Naive thymus-derived CD8-positive, alpha-beta T cell (primary cell): ENCODE results near the gene LAMTOR4. TPM values are rescaled to one million over a fixed set of nuclear protein-coding genes. Genes with fewer than 3 reads are reported as not detected.

Experiments
- ATAC-seq, 2 donors: fragments of 150-1000 bp; cut with Tn5 transposase in 1 of 2; sonication (Bioruptor Pico), chemical (Tn5 transposase) in 1 of 2; 1 replicate in 1 of 2; 2 replicates in 1 of 2; pipeline ENCODE4 v1.10.0; 2021; ENCODE audit warnings: mild to moderate bottlenecking in 2 of 2, moderate library complexity in 2 of 2
- POLR2A ChIA-PET: fragments of 350-600 bp; sonication (Branson Sonifier 250); formaldehyde crosslinking; loops from one replicate; lab custom pipeline; 2021; ENCODE audit warnings: antibody characterized with exemption; lab: Charles Lee
- DNase-seq, 10 donors: peaks; one replicate each; pipeline versions ENCODE4 v3.0.0 to v3.0.0-alpha.2; 2020 to 2022
- H3K27ac Mint-ChIP-seq, 10 donors: one replicate each; pipeline ENCODE4 v1.8.0; 2020 to 2022; ENCODE audit warnings: mild to moderate bottlenecking in 10 of 10, mixed read lengths in 10 of 10, moderate library complexity in 4 of 10, inconsistent platforms in 1 of 10
- H3K27me3 Mint-ChIP-seq, 5 donors: one replicate each; pipeline ENCODE4 v1.8.0; 2021 to 2022; ENCODE audit warnings: mixed read lengths in 5 of 5
- H3K36me3 Mint-ChIP-seq, 3 donors: one replicate each; pipeline ENCODE4 v1.8.0; 2020 to 2022; ENCODE audit warnings: mixed read lengths in 3 of 3, mild to moderate bottlenecking in 2 of 3, inconsistent platforms in 1 of 3
- H3K4me1 Mint-ChIP-seq, 4 donors: one replicate each; pipeline ENCODE4 v1.8.0; 2021 to 2022; ENCODE audit warnings: mixed read lengths in 4 of 4
- H3K4me3 Mint-ChIP-seq, 10 donors: one replicate each; pipeline ENCODE4 v1.8.0; 2020 to 2022; ENCODE audit warnings: mild to moderate bottlenecking in 10 of 10, mixed read lengths in 10 of 10, moderate library complexity in 6 of 10, inconsistent platforms in 1 of 10
- H3K9me3 Mint-ChIP-seq, 9 donors: one replicate each; pipeline ENCODE4 v1.8.0; 2020 to 2022; ENCODE audit warnings: mixed read lengths in 9 of 9, mild to moderate bottlenecking in 3 of 9, inconsistent platforms in 1 of 9, moderate library complexity in 1 of 9
- polyA plus RNA-seq, 3 donors: library from polyadenylated mRNA; unstranded; fragments of 300-500 nt; fragmentation: Illumina TruSeq; gene quantifications; one replicate each; pipeline ENCODE4 v1.2.3, GENCODE V29; 2021
- total RNA-seq, 8 experiments: library from RNA in 2 of 8; stranded (reverse) in 2 of 8; gene quantifications; one replicate each; pipeline ENCODE4 v1.2.3 and lab custom pipeline; 2021 to 2026

Gene LAMTOR4
- total and polyA plus RNA-seq, 5 experiments from 2014 or later: 170 to 435 (median 403) TPM

- DNase-seq (peak in 6 of 10 donors; percentile 32 to 75 (median 56)), ATAC-seq (peak; percentile 50 to 68)
- Mint-ChIP-seq H3K36me3 (no peaks in the 10 kb centered on the region), H3K9me3 (no peaks in the 10 kb centered on the region), H3K27me3 (peaks cover 0 to 22% (median 0%) of the 10 kb centered on the region in 5 donors), H3K4me3 (peak overlapping the region; percentile 82 to 96 (median 89)), H3K27ac (peak overlapping the region; percentile 93 to 97 (median 96)), H3K4me1 (peaks cover 47 to 88% (median 80%) of the 10 kb centered on the region in 4 donors)
- POLR2A ChIA-PET: interaction anchor here (1.0 to 18.7 kb wide), 13 partner anchors 13 to 264 kb away, joined by 3 to 358 read pairs (median 4); partner anchors contain the start of genes AP4M1, GPC2, LAMTOR4 and MBLAC1
Observed at GRCh38 chr7:100166317-100166940, 17.7 kb downstream of the LAMTOR4 start.

- POLR2A ChIA-PET: interaction anchor here (0.8 to 18.7 kb wide), 15 partner anchors 12 to 263 kb away, joined by 3 to 358 read pairs (median 4); partner anchors contain the start of genes AP4M1, GPC2, LAMTOR4 and MBLAC1
- H3K4me1 Mint-ChIP-seq: peaks cover 47 to 94% (median 79%) of the 10 kb centered on the region in 4 donors
- no peak for ATAC-seq
- H3K36me3 Mint-ChIP-seq: no peaks in the 10 kb centered on the region
- H3K27me3 Mint-ChIP-seq: peaks cover 0 to 22% (median 0%) of the 10 kb centered on the region in 5 donors
- no peaks in the 10 kb centered on the region for H3K9me3 Mint-ChIP-seq
- DNase-seq: no peak
- peak overlapping the region; percentile 93 to 97 (median 96) for H3K27ac Mint-ChIP-seq
- peak overlapping the region; percentile 82 to 96 (median 89) for H3K4me3 Mint-ChIP-seq
Observed at GRCh38 chr7:100166970-100167911, 18.5 kb downstream of the LAMTOR4 start.

- DNase-seq (peak in 1 of 10 donors; percentile 32), ATAC-seq (no peak)
- POLR2A ChIA-PET: interaction anchor here (0.6 to 18.7 kb wide), 12 partner anchors 11 to 261 kb away, joined by 3 to 358 read pairs (median 5); partner anchors contain the start of genes CNPY4, GPC2, LAMTOR4 and MBLAC1
- Mint-ChIP-seq H3K4me1 (peaks cover 45 to 87% (median 75%) of the 10 kb centered on the region in 4 donors), H3K36me3 (no peaks in the 10 kb centered on the region), H3K9me3 (no peaks in the 10 kb centered on the region), H3K27me3 (peaks cover 0 to 22% (median 0%) of the 10 kb centered on the region in 5 donors), H3K4me3 (peak overlapping the region; percentile 82 to 96 (median 89)), H3K27ac (peak overlapping the region; percentile 93 to 97 (median 96))
Observed at GRCh38 chr7:100167912-100168323, 19.2 kb downstream of the LAMTOR4 start.

- Mint-ChIP-seq H3K27ac (peak overlapping the region; percentile 93 to 97 (median 96)), H3K4me3 (peak overlapping the region; percentile 82 to 96 (median 89)), H3K4me1 (peaks cover 49 to 82% (median 66%) of the 10 kb centered on the region in 4 donors), H3K36me3 (no peaks in the 10 kb centered on the region), H3K9me3 (no peaks in the 10 kb centered on the region), H3K27me3 (peaks cover 0 to 22% (median 0%) of the 10 kb centered on the region in 5 donors)
- DNase-seq: peak in 6 of 10 donors; percentile 35 to 60 (median 48)
- ATAC-seq: peak; percentile 30 to 44
- POLR2A ChIA-PET: interaction anchor here (0.7 to 18.7 kb wide), 6 partner anchors 10 to 393 kb away, joined by 3 to 358 read pairs (median 7); partner anchors contain the start of genes AP4M1, GPC2, LAMTOR4 and STAG3
Observed at GRCh38 chr7:100169147-100169850, 20.6 kb downstream of the LAMTOR4 start.

- Mint-ChIP-seq H3K4me1 (peaks cover 49 to 81% (median 68%) of the 10 kb centered on the region in 4 donors), H3K36me3 (peaks cover 0 to 2% (median 0%) of the 10 kb centered on the region in 3 donors), H3K4me3 (peak overlapping the region; percentile 82 to 95 (median 89)), H3K27ac (peak overlapping the region; percentile 93 to 99 (median 96)), H3K9me3 (no peaks in the 10 kb centered on the region), H3K27me3 (peaks cover 0 to 22% (median 0%) of the 10 kb centered on the region in 5 donors)
- POLR2A ChIA-PET: interaction anchor here (1.2 to 18.7 kb wide), 4 partner anchors 9 to 42 kb away, joined by 3 to 358 read pairs (median 104); partner anchors contain the start of genes GPC2, LAMTOR4, STAG3 and TRAPPC14
- DNase-seq: no peak
- no peak for ATAC-seq
Observed at GRCh38 chr7:100170101-100170897, 21.6 kb downstream of the LAMTOR4 start.

GRCh38 chr7:100171087-100171681, 22.5 kb downstream of the LAMTOR4 start:
- peak overlapping the region; percentile 83 to 95 (median 86) for H3K4me3 Mint-ChIP-seq
- H3K27ac Mint-ChIP-seq: peak overlapping the region; percentile 89 to 99 (median 94)
- POLR2A ChIA-PET: interaction anchor here (0.6 to 18.7 kb wide), 10 partner anchors 7 to 303 kb away, joined by 3 to 358 read pairs (median 4); partner anchors contain the start of genes LAMTOR4, MBLAC1 and TRAPPC14
- H3K36me3 Mint-ChIP-seq: peaks cover 0 to 2% (median 0%) of the 10 kb centered on the region in 3 donors
- no peaks in the 10 kb centered on the region for H3K9me3 Mint-ChIP-seq
- DNase-seq (peak in 5 of 10 donors; percentile 47 to 77 (median 64)), ATAC-seq (peak; percentile 37 to 59)
- H3K4me1 Mint-ChIP-seq: peaks cover 47 to 80% (median 66%) of the 10 kb centered on the region in 4 donors
- H3K27me3 Mint-ChIP-seq: peaks cover 0 to 20% (median 0%) of the 10 kb centered on the region in 5 donors

GRCh38 chr7:100171840-100172239, 23.1 kb downstream of the LAMTOR4 start:
- peak overlapping the region; percentile 67 to 87 (median 82) for H3K4me3 Mint-ChIP-seq
- H3K27ac Mint-ChIP-seq: peak overlapping the region in 9 of 10 donors; percentile 16 to 89 (median 81)
- H3K36me3 Mint-ChIP-seq: peaks cover 0 to 2% (median 0%) of the 10 kb centered on the region in 3 donors
- peaks cover 0 to 18% (median 0%) of the 10 kb centered on the region in 5 donors for H3K27me3 Mint-ChIP-seq
- H3K9me3 Mint-ChIP-seq: no peaks in the 10 kb centered on the region
- DNase-seq (peak in 1 of 10 donors; percentile 35), ATAC-seq (peak; percentile 19 to 23)
- peaks cover 46 to 80% (median 65%) of the 10 kb centered on the region in 4 donors for H3K4me1 Mint-ChIP-seq
- POLR2A ChIA-PET: interaction anchor here (0.6 to 18.7 kb wide), 13 partner anchors 8 to 304 kb away, joined by 3 to 358 read pairs (median 4); partner anchors contain the start of genes LAMTOR4, MBLAC1 and TRAPPC14

- Mint-ChIP-seq H3K27ac (peak overlapping the region in 7 of 10 donors; percentile 5 to 87 (median 43)), H3K27me3 (peaks cover 0 to 4% (median 0%) of the 10 kb centered on the region in 5 donors), H3K36me3 (peaks cover 0 to 2% (median 0%) of the 10 kb centered on the region in 3 donors), H3K9me3 (no peaks in the 10 kb centered on the region), H3K4me3 (no peak overlapping the region), H3K4me1 (peaks cover 29 to 67% (median 53%) of the 10 kb centered on the region in 4 donors)
- ATAC-seq: no peak
- DNase-seq: no peak
- POLR2A ChIA-PET: interaction anchor here (2.8 to 18.7 kb wide), 2 partner anchors 10 to 21 kb away, joined by 13 to 358 read pairs; partner anchors contain the start of genes LAMTOR4 and TRAPPC14
Observed at GRCh38 chr7:100173806-100174495, 25.2 kb downstream of the LAMTOR4 start.

GRCh38 chr7:100174582-100174981, 25.9 kb downstream of the LAMTOR4 start:
- POLR2A ChIA-PET: interaction anchor here (0.7 to 9.3 kb wide), 3 partner anchors 11 to 24 kb away, joined by 3 to 187 read pairs (median 53); partner anchors contain the start of genes GAL3ST4, LAMTOR4 and TRAPPC14
- Mint-ChIP-seq H3K4me3 (peak overlapping the region in 2 of 10 donors; percentile 17 to 26), H3K27ac (peak overlapping the region in 6 of 10 donors; percentile 7 to 80 (median 55)), H3K36me3 (peaks cover 0 to 2% (median 0%) of the 10 kb centered on the region in 3 donors), H3K27me3 (peaks cover 0 to 4% (median 0%) of the 10 kb centered on the region in 5 donors), H3K4me1 (peaks cover 28 to 61% (median 46%) of the 10 kb centered on the region in 4 donors), H3K9me3 (no peaks in the 10 kb centered on the region)
- no peak for DNase-seq
- ATAC-seq: no peak
